Superior temporal gyrus (tissue), 1 donor: ENCODE results near the gene GRIA4.
"Not testable (repeated sequence)": the region's sequence is repeated elsewhere in the genome, so short reads cannot be mapped to it uniquely, and the experiment has no call there.

Source experiments
- DNase-seq: peaks from one replicate; pipeline ENCODE4 v3.0.0-alpha.2; 2016; ENCODE audit errors: extremely low spot score

GRIA4 gene

DNA sequence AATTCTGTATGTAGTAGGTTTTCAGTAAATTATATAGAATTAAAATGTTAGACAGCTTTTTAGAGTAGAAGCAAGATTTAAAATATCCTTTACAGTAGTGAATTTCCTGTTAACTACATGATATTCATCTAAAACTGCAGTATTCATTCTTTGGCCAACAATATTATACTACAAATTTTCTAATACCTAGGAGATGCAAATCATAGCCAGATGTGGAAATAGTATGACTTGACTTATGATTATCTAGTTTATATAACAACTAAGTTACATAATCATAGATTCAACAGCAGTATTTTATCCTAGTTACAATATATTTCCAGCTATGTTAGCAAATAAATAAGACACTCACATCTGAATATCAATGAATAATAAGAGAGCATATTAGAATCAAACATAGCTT lies 249.0 kb downstream of the GRIA4 start:
- no peak for DNase-seq

DNA sequence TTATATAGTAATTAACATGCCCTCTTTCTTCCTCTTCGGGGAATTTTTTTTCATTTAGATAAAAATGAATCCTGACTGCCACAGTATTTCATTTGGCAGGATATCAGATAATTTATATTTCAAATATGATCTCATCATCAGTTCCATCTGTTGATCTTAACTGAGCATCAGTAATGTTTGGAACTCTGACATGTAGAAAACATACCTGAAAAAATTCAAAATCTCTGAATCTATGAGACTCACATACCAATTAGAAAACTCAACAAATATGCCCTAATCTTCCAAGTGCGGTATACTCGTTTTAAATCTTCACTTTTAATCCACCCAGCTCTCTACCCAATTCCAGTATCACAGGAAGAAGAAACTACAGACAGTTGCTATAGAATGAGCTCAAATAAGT lies 250.2 kb downstream of the GRIA4 start:
- no peak for DNase-seq

- DNase-seq = no peak
Observed at GRCh38 chr11:105861225-105861624, 251.4 kb downstream of the GRIA4 start.

DNA sequence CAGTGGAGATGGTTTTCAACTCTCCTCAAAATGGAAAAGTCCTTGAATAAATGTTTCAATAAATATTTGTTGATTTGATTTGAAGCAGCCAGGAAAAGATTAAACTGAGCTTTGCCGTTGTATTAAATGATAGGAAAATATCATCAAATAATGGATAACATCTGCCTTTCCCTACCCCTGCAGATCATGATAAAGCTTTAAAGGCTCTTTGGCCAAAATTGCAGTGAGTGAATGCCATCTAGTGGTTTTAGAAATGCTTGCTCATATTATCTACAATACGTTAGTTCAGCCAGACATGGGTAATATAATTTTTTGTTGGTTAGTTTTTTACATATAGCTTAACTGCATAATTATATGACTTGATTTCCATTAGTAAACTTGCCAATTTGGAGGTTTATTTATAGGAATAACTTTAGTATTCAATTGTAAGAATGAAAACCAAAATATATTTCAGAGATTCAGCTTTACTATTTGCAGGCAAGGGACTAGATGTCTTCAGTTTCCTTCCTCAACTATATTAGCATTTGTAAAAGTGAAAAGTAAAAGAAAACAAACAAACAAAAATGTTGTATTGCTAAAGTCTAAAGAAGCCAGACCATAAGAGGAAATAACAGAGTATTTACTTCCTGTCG lies 253.0 kb downstream of the GRIA4 start:
- peak; percentile 95 for DNase-seq

DNA sequence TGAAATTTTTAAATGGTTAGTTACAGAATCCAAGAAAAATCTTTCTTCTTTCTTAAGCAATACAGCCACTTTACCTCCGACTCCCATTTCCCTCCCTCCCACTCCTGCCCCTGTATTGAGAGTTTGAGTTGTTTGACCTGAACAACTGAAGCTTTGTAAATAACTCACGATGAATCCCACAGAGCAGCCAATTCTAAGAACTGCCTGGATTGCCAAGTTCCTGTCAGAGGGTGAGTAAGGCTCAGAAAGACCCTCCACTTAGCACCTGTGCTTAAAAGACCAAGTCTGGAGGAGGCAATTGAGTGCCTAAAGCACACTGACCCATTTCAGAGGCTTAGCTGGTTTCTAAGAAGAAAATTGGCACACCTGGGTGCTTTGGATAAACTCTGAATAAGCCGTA lies 253.7 kb downstream of the GRIA4 start:
- no peak for DNase-seq

- no peak for DNase-seq
Observed at GRCh38 chr11:105867742-105868141, 257.9 kb downstream of the GRIA4 start.

GRCh38 chr11:105868762-105869285 lies 259.0 kb downstream of the GRIA4 start:
- DNase-seq = no peak

DNA sequence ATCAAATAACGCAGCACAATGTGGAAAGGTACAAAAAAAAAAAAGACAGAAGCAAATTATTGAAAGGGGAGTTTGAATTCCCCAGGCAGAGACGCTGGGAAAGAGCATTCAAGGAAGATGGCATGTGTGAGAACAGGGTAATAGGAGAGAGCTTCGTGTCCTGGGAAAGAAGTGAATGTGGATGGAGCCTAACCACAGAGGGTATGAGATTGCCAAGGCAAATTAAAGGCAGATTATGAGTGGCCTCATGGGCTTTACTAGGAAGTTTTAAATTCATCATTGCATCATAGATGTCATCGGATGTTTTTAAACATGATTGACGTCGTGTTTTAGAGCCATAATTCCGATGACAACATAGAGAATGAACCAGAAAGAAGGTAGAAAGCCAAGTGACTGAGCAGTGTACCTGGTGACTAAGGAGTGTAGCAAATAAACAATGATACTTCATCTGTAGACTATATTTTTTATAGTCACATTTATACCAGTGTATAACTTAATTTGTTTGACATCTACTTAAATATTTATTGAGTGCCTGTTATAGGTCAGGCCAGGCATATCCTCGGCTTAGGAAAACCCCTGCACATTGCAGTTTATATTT lies 260.7 kb downstream of the GRIA4 start:
- no peak for DNase-seq

- no peak for DNase-seq
Observed at GRCh38 chr11:105878510-105878909, 268.6 kb downstream of the GRIA4 start.

DNA sequence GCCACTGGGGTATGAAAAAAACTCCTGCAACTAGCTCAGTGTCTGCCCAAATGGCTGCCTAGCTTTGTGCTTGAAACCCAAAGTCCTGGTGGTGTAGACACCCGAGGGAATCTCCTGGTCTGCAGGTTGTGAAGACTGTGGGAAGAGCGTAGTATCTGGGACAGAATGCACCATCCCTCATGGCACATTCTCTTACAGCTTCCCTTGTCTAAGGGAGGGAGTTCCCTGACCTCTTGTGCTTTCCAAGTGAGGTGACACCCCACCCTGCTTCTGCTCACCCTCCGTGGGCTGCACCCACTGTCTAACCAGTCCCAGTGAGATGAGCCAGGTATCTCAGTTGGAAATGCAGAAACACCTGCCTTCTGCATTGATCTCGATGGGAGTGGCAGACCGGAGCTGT lies 269.1 kb downstream of the GRIA4 start:
- DNase-seq = not testable (repeated sequence)

GRCh38 chr11:105881027-105881426 lies 271.2 kb downstream of the GRIA4 start:
- no peak for DNase-seq

DNA sequence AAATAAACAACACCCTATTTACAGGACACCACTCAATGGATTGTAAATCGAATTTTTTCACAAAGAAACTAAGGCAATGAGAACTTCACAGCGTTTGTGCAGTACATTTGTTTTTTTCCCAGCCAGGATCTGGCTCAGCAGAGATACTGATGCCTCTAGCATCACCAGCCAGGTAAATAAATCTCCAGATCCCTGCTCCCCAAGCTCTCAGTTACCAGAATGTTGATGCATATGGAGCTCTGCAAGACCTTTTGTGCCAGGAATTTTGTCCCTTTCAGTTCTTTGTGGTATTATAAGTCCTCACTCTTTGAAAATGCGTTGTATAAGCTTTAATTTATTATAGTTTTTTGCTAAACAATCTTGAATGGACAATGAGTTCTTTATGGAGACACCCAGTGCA lies 274.6 kb downstream of the GRIA4 start:
- DNase-seq = no peak

- DNase-seq = no peak
Observed at GRCh38 chr11:105891685-105892084, 281.8 kb downstream of the GRIA4 start.

DNA sequence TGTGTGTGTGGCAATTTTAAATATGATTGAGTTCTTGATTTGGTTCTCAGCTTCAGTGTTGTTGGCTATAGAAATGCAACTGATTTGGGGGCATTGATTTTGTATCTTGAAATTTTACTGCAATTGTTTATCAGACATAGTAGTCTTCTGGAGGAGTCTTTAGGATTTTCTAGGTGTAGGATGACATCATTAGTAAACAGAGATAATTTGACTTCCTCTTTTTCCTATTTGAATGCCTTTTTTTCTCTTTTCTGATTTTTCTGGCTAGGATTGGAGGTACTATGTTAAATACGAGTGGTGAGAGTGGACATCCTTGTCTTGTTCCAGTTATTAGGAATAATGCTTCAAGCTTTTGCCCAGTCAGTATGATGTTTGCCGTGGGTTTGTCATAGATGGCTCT lies 287.3 kb downstream of the GRIA4 start:
- DNase-seq = no peak

GRCh38 chr11:105899772-105900171 lies 289.9 kb downstream of the GRIA4 start:
- DNase-seq = peak; percentile 91

DNA sequence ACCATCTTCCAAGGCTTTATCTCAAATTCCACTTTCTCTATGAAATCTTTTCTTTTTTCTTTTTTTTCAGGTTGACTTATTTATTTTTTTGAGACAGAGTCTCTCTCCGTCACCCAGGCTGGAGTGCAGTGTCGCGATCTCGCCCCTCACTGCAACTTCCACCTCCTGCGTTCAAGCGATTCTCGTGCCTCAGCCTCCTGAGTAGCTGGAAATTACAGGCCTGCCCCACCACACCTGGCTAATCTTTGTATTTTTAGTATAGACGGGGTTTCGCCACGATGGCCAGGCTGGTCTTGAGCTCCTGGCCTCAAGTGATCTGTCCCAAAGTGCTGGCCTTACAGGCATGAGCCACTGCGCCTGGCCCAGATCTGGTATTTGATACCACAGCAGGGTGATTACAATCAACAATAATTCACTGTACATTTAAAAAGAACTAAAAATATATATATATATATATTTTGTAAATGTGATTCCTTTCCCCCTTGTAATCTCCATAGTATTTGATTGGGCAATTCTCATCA lies 290.7 kb downstream of the GRIA4 start:
- DNase-seq = no peak

- no peak for DNase-seq
Observed at GRCh38 chr11:105903113-105903512, 293.2 kb downstream of the GRIA4 start.

DNA sequence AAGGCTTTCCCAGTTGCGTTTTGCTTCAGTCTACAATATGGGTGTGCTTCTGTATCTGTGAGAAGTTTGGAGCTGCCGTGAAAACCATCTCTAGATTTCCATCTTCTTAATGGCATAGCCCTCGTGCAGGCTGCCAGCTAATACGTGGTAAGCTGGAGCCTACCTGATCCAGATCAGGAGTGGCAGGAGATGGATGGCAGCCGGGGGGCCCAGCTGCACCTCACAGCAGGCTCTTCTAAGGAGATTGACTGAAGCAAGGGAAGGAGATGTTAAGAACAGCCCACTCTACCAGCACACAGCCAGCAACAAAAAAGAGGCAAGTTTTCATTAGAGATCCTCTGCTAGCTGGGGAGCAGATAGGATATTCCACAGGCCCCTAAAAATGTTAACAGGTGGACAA lies 296.6 kb downstream of the GRIA4 start:
- DNase-seq = no peak

DNA sequence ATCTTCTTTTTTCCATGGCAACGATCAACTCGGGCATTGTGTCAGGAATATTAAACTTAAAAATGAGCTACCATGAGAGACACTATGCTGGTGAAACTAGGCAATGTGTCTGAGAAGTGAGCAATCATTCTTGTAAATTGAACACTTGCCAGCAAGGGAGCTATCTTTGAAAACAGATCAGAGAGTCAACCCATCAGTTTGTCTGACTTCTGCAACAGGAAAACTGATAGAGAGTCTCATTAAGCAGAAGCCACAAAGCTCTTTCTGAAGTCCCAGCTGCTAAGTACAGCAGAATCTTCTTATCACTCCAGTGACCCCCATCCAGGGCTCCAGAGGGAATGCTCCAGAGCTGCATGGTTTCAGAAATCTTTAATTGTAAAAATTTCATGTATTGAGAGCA lies 297.4 kb downstream of the GRIA4 start:
- no peak for DNase-seq

- DNase-seq = no peak
Observed at GRCh38 chr11:105910095-105910715, 300.3 kb downstream of the GRIA4 start.

DNA sequence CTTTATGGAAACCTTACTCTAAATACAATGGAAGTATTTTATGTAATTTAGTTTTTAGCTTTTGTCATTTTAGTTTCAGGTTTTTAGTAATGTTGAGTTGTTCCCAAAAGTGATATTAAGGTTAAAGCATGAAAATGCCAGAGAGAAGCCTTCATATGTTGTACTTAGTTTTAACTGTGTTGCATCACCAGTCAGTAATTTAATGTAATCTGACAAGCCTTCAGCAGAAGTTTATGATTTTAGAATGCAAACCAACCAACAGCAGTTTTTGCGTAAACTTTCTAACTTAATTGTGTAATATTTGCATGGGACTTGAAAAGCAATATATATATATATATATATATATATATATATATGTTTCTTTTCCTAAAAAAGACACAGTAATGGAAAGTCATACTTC lies 301.6 kb downstream of the GRIA4 start:
- no peak for DNase-seq

DNA sequence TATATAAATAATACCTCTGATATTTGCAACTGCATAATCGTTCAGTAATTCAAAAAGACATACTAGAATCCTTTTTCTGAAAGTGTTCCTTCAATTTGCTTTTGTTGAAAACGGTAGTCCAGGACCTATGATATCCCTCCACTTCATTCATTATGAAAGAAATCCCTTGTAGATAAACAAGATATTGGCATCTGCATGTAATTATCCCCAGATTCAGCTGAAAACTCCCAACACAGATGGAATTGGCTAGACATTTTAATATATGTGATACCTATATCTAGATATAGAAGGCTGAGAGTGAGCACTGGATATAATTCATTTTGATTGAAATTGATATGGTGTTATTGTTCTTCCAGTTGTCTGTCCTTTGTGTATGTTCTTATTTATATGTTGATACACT lies 302.8 kb downstream of the GRIA4 start:
- DNase-seq = no peak

GRCh38 chr11:105915021-105915420 lies 305.1 kb downstream of the GRIA4 start:
- DNase-seq = peak; percentile 62
